HG03159 (cell line): ENCODE results near the gene ZDHHC1.
"Not testable (repeated sequence)": the region's sequence is repeated elsewhere in the genome, so short reads cannot be mapped to it uniquely, and the experiment has no call there.

Experiments
- ATAC-seq: cut with Tn5 transposase; IDR thresholded peaks from one replicate; pipeline ENCODE4 v1.9.1; 2021; ENCODE audit warnings: mild to moderate bottlenecking, moderate library complexity; ENCODE audit not compliant: unreplicated experiment

ZDHHC1 gene

GRCh38 chr16:67394155-67395104 lies 21.8 kb downstream of the ZDHHC1 start:
- no peak for ATAC-seq

- ATAC-seq = no peak
These were observed 22.5 kb downstream of the ZDHHC1 start for GRCh38 chr16:67393788-67394154.

GRCh38 chr16:67393111-67393787 lies 23.0 kb downstream of the ZDHHC1 start, which contains the start of gene TPPP3:
TSS of gene TPPP3 (minus strand) at chr16:67393498. CDS start at chr16:67391111, 2,387 bp downstream.
- ATAC-seq = no peak

DNA sequence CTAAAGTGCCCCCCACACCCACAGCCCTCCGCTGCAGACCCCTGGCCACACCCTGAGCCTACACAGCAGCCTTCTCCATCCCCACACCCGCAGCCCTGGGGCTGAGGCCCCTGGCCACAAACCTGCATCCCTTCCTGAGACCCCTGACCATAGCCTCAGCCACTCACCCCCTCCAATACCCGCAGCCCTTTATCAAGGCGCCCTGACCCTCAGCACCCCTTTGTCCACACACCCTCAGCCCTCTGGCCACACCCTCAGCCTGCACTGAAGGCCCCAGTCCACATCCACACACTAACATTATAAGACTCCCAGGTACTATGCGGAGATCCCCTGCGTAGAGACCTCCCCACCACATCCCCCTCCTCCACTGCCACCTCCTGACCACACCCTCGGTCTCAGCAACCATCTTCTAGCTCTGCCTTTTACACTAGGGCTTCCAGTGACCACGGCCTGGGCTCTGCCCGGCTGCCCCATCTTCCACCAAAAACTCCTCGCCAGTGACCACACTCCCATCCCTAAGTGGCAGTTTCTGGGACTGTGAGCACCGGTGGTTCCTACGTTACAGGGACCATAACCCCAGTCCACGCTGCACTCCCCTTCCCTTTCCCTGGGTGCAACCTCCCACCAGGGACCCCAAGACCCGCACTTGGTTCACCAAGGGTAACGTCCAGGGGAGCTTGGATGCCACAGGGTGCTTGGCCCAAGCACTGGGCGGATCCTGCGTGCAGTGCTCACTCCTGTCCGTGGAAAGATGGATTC lies 23.8 kb downstream of the ZDHHC1 start:
- ATAC-seq = no peak

- no peak for ATAC-seq
These were observed 24.6 kb downstream of the ZDHHC1 start for GRCh38 chr16:67391424-67392300.

GRCh38 chr16:67390816-67391423 lies 25.4 kb downstream of the ZDHHC1 start:
- ATAC-seq = no peak

GRCh38 chr16:67389911-67390815 lies 26.1 kb downstream of the ZDHHC1 start:
- no peak for ATAC-seq

DNA sequence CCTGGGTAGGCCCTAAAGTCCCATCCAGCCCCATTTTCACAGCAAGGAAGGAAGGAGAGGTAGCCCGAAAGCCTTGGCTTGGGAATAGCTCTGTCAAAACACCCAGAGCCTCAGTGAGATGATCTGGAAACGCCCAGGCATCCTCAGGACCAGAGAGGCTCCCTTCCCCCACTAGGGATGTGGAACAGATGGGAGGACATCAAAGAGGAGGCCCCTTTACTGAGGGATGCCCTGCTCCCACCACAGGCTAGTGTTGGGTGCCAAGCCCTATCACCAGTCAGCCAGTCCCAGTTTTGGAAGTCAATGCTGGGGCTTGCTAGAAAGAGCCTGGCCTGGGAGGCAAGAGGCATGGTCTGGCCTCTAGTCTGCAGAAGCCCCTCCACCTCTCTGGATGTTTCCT lies 27.7 kb downstream of the ZDHHC1 start:
- no peak for ATAC-seq

DNA sequence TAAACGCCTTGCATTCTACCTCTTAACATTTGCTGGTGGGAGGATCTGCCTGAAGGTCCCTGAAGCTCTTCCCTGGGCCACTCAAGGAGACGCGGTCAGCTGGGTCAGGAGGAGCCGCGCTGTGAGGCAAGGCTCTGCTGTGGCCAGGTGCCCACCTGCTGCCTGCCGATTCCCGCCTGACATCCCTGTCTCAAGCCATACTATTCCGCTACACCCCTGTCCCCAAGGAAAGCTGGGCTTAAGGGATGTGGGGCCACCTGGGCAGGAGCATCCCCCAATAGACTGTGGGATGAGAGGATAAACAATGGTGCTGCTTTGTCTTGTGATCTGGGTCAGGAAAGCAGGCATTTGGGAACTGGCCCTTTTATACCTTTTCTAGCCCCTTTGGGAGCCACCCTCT lies 28.1 kb downstream of the ZDHHC1 start:
- ATAC-seq = no peak

DNA sequence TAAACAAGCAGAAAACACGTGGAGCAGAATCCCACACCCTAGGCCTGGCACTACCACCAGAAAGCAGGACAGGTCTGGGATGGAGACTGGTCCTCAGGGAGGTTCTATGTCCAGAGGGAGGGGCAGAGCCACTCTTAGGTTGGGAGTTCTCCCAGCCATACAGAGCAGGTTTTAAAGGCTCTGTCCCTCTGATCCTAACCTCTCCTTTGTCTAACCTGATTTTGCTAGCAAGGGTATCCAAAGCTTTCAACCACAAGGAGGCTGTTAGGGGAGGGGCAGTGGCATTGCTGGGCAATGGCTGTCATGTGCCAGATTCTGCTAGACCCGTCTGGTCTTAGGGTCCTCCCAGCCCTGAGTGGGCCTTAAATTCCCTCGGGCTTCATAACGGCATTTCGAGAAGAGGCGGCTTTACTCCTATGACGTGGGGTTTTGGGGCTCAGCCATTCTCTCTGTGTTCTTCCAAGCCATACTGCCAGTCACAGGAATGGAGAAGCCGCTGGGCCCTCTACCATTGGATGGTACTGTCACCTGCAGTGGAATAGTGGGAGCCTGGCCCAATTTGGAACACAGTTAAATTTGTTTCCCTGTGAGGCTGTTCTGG lies 28.7 kb downstream of the ZDHHC1 start:
- no peak for ATAC-seq

DNA sequence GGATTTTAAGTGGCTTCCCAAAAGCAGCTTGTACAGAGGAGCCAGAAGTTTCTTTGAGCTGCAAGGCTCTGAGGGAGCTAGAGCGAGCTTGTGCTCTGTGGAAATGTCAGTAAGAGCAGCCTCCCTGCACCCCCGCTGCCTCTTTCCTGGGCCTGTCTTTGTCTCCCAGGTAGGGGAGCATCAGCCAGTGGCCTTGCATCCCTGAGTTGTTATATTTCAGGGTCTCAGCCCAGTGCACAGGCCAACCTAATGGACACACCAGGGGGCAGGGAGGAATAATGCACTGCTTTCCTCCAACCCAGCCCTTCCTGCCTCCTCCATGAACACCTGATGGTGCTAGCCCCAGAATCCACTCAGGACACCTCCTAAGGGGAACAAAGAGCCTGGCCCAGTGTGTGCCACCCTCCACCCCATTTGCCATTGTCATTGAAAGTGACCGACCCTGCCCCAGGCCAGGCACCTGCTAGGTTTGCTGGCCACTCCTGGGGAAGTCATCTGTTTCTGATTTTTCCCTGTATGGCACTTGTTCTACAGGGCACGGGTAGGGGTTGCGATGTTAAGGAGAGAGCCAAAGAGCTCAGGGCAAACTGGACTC lies 29.3 kb downstream of the ZDHHC1 start:
- ATAC-seq = no peak

DNA sequence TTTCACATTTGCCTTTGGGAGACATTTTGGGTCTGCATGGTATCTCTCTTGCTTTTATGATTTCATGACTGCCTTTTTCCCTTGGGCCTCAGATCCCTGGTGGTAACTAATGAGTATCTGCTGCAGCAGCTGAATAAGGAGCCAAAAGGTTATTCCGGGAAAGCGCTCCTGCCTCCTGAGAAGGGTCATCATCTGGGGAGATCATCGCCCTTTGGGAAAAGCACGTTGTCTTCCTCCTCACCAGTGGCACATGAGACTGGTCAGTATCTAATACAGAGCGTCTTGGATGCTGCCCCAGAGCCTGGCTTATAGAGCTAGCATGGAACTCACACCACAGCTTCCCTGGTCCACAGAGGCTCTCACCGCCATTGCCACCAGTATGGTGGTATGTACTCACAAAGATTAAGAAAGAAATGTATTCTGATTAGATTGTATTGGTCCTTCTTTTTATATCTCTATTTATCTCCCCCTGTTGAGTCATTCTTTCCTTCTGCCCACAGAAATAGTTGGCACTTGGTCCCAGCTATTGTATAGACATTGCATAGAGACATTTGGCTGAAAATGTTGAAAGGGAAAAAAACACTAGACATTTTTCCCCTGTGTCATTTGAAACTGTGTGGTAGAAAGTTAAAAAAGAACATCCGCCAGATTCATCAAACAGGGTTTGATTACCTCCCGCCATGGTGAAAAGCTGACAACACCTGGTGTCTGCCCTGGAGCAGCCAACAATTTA lies 31.3 kb downstream of the ZDHHC1 start:
- ATAC-seq = no peak

DNA sequence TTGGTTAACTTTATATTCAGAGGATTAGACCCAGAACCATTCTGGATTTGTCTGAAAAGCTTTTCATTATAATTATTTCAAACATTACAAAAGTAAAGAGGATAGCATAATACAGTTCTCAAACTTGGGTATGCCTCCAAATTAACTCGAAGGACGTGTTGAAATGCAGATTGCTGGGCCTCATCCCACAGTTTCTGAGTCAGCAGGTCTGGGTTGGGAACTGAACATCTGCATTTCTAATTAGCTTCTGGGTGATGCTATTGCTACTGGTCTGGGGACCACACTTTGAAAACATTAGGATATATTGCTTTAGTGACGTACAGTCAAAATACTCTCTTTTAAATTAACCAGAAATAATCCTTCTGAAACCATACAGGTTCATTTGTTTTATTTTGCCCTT lies 33.0 kb downstream of the ZDHHC1 start:
- ATAC-seq = no peak

DNA sequence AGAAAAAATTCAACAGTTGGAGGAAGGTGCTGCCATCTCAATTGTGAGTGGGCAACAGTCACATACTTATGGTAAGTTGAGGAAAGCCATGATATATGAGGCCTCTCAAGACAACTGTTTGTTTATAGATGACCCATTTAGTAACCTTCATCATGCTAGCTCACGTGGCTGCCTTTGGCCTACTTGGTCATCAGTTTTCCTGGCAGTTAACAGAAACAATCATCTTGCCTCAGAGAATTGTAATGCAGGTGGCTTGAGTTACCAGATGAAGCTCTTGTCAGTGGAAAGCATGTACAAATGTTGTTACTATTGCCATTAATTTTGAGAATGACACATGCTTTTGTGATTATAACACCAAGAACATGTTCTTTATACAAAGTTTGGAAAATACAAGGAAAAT lies 37.6 kb downstream of the ZDHHC1 start:
- ATAC-seq = no peak

GRCh38 chr16:67376012-67376411 lies 40.3 kb downstream of the ZDHHC1 start:
- ATAC-seq = not testable (repeated sequence)

GRCh38 chr16:67372664-67373063 lies 43.6 kb downstream of the ZDHHC1 start:
- ATAC-seq = no peak

DNA sequence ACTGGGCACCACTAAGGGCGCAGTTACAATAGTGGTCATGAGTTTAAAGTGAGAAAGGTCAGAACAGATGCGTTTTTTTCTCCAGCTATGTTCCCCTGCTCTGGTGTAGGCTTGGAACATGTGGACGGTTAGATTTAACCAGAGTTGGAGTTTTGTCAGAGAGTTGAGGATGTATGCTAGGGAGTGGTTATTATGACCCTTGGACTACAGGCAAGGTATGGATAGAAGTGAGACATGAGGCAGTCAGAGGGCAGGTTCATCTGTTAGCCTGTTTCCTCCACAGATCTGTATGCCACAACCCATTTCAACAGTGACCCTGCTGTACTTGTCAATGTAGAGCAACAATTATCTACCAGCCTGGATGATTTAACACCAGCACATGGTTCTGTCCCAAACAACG lies 45.6 kb downstream of the ZDHHC1 start:
- no peak for ATAC-seq
